ENCODE results near the gene SIRT1. TPM values are rescaled to one million over a fixed set of nuclear protein-coding genes. Genes with fewer than 3 reads are reported as not detected.

SIRT1 gene
- total RNA-seq, 1 experiment from 2014 or later: 51.3 TPM

DNA sequence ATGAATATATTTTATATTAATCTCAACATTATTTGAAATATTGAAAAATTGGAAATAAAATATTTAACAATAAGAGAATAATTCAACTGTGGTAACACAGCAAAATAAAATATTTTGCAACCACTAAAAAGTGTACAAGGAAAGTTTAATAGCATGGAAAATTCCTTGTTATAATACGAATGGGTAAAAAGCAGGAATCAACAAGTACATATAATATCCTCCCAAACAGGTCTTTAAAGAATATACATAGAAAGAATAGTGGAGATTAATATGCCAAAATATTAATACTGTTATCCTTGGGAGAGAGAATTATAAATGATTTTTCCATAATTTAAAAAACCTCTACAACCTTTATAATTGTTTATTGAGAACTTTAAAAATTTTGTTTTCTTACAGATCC lies 47.5 kb upstream of the SIRT1 start:
- Mint-ChIP-seq H3K27ac (no peak overlapping the region), H3K27me3 (ENCODE audit: low read depth) (no peaks in the 10 kb centered on the region), H3K4me1 (peaks cover 6% of the 10 kb centered on the region), H3K9me3 (peaks cover 12% of the 10 kb centered on the region), H3K36me3 (peaks cover 11% of the 10 kb centered on the region; the same call in 1 of the 2 replicates), H3K4me3 (no peak overlapping the region)
- TF ChIP-seq ELF4 (CRISPR knock-in tag; IDR thresholded peaks at IDR 0.05; ENCODE audit: low read depth) (no peak), SOX15 (CRISPR knock-in tag; IDR thresholded peaks at IDR 0.05) (no peak), TP53 (CRISPR knock-in tag; IDR thresholded peaks at IDR 0.05) (no peak), ZNF232 (CRISPR knock-in tag; IDR thresholded peaks at IDR 0.05) (no peak), FOXP1 (CRISPR knock-in tag; IDR thresholded peaks at IDR 0.05; ENCODE audit: borderline replicate concordance) (no peak), ZNF423 (CRISPR knock-in tag; IDR thresholded peaks at IDR 0.05) (no peak), EMX1 (CRISPR knock-in tag; IDR thresholded peaks at IDR 0.05) (no peak), HMGA2 (CRISPR knock-in tag; IDR thresholded peaks at IDR 0.05) (peak; percentile 52)
- TF ChIP-seq, protein P1, sequence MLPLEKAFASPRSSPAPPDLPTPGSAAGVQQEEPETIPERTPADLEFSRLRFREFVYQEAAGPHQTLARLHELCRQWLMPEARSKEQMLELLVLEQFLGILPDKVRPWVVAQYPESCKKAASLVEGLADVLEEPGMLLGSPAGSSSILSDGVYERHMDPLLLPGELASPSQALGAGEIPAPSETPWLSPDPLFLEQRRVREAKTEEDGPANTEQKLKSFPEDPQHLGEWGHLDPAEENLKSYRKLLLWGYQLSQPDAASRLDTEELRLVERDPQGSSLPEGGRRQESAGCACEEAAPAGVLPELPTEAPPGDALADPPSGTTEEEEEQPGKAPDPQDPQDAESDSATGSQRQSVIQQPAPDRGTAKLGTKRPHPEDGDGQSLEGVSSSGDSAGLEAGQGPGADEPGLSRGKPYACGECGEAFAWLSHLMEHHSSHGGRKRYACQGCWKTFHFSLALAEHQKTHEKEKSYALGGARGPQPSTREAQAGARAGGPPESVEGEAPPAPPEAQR (CRISPR knock-in tag; IDR thresholded peaks at IDR 0.05): no peak
- ChIA-PET CTCF (interaction anchor here (0.7 to 2.0 kb wide), 4 partner anchors 11 to 49 kb away, joined by 3 to 8 read pairs (median 4); no protein-coding TSS in a partner anchor), POLR2A (no interaction called here)
- ATAC-seq (no peak), DNase-seq (ENCODE audit: low spot score) (no peak)

DNA sequence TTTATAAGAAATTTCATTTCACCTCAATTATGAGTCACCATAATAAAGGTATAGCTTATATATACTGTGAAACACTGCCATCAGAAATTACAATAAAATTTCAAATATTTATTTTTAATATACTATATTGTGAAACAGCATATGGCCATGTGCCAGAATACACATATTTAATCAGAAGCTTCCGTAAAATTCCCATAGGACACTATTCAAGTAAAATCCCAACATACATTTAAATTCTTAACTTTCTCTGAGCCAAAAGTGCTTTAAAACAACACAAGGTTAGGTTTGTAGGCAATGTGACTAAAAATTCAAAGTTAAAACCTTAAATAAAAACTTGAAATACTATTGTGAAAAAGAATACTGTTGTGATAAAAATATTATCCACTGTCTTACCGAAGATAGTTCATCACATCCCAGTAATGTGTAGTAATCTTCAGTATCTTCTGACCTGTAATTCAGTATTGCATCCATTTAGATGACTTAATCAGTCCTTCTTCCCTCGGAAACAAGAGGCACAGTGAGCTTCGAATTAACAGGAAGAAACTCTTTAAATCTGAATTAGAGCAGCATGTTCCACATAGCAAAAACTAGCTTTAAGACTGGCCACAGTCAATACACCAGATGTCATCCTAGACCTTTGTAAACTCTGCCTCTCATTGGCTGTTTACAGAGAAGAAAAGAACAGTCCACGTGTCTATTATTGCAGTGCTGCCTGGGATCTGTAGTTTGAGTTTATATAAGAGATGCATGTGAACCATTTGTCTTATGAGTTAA lies 46.7 kb upstream of the SIRT1 start, which contains the start of gene DNAJC12:
TSS of gene DNAJC12 (minus strand) at position 648 of the 774 bp plus-strand sequence. CDS start at position 471, 177 bp downstream.
- Mint-ChIP-seq H3K4me1 (peaks cover 6% of the 10 kb centered on the region), H3K27ac (no peak within 1 kb of the TSS), H3K4me3 (peak within 1 kb of the TSS; percentile 54), H3K36me3 (peaks cover 14% of the 10 kb centered on the region; the same call in 1 of the 2 replicates), H3K9me3 (peaks cover 18% of the 10 kb centered on the region), H3K27me3 (ENCODE audit: low read depth) (no peaks in the 10 kb centered on the region)
- DNase-seq (ENCODE audit: low spot score) (no peak), ATAC-seq (peak; percentile 94)
- POLR2A ChIA-PET: interaction anchor here (0.5 kb wide), 1 partner anchor 835 kb away, joined by 3 read pairs; no protein-coding TSS in a partner anchor
- CTCF ChIA-PET: interaction anchor here (0.7 to 2.0 kb wide), 7 partner anchors 10 to 375 kb away, joined by 3 to 8 read pairs (median 5); no protein-coding TSS in a partner anchor
- TF ChIP-seq, protein P2, sequence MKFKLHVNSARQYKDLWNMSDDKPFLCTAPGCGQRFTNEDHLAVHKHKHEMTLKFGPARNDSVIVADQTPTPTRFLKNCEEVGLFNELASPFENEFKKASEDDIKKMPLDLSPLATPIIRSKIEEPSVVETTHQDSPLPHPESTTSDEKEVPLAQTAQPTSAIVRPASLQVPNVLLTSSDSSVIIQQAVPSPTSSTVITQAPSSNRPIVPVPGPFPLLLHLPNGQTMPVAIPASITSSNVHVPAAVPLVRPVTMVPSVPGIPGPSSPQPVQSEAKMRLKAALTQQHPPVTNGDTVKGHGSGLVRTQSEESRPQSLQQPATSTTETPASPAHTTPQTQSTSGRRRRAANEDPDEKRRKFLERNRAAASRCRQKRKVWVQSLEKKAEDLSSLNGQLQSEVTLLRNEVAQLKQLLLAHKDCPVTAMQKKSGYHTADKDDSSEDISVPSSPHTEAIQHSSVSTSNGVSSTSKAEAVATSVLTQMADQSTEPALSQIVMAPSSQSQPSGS (CRISPR knock-in tag; IDR thresholded peaks at IDR 0.05; ENCODE audit: borderline replicate concordance, low read depth): no peak
- TF ChIP-seq, protein P3, sequence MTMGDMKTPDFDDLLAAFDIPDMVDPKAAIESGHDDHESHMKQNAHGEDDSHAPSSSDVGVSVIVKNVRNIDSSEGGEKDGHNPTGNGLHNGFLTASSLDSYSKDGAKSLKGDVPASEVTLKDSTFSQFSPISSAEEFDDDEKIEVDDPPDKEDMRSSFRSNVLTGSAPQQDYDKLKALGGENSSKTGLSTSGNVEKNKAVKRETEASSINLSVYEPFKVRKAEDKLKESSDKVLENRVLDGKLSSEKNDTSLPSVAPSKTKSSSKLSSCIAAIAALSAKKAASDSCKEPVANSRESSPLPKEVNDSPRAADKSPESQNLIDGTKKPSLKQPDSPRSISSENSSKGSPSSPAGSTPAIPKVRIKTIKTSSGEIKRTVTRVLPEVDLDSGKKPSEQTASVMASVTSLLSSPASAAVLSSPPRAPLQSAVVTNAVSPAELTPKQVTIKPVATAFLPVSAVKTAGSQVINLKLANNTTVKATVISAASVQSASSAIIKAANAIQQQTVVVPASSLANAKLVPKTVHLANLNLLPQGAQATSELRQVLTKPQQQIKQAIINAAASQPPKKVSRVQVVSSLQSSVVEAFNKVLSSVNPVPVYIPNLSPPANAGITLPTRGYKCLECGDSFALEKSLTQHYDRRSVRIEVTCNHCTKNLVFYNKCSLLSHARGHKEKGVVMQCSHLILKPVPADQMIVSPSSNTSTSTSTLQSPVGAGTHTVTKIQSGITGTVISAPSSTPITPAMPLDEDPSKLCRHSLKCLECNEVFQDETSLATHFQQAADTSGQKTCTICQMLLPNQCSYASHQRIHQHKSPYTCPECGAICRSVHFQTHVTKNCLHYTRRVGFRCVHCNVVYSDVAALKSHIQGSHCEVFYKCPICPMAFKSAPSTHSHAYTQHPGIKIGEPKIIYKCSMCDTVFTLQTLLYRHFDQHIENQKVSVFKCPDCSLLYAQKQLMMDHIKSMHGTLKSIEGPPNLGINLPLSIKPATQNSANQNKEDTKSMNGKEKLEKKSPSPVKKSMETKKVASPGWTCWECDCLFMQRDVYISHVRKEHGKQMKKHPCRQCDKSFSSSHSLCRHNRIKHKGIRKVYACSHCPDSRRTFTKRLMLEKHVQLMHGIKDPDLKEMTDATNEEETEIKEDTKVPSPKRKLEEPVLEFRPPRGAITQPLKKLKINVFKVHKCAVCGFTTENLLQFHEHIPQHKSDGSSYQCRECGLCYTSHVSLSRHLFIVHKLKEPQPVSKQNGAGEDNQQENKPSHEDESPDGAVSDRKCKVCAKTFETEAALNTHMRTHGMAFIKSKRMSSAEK (CRISPR knock-in tag; IDR thresholded peaks at IDR 0.05; ENCODE audit: borderline replicate concordance): no peak
- no peak for TF ChIP-seq NR3C1 (CRISPR knock-in tag; conservative IDR thresholded peaks at IDR 0.05; ENCODE audit: low read depth)
- no peak for TF ChIP-seq CREM (CRISPR knock-in tag; IDR thresholded peaks at IDR 0.05)
- TF ChIP-seq, protein P4, sequence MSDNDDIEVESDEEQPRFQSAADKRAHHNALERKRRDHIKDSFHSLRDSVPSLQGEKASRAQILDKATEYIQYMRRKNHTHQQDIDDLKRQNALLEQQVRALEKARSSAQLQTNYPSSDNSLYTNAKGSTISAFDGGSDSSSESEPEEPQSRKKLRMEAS (CRISPR knock-in tag; IDR thresholded peaks at IDR 0.05): peak; percentile 33; the same call in 1 of the 2 replicates
- TF ChIP-seq EMX1 (CRISPR knock-in tag; IDR thresholded peaks at IDR 0.05): no peak
- TF ChIP-seq FOXK1 (CRISPR knock-in tag; IDR thresholded peaks at IDR 0.05): 0 out of 2 replicates have a peak, but pooled peaks have one; percentile 28
- TF ChIP-seq RELA (CRISPR knock-in tag; IDR thresholded peaks at IDR 0.05; ENCODE audit: borderline replicate concordance): no peak
- no peak for TF ChIP-seq ZNF263 (CRISPR knock-in tag; IDR thresholded peaks at IDR 0.05; ENCODE audit: low read depth)
- no peak for TF ChIP-seq E2F5 (CRISPR knock-in tag; IDR thresholded peaks at IDR 0.05)
- TF ChIP-seq ATF6 (CRISPR knock-in tag; IDR thresholded peaks at IDR 0.05): no peak
- TF ChIP-seq ZNF317 (CRISPR knock-in tag; IDR thresholded peaks at IDR 0.05; ENCODE audit: borderline replicate concordance, low read depth): no peak

All from WTC11 (cell line).